Suppressor macrophage treated with lipopolysaccharide for 4 hours (primary cell): ENCODE data around the gene KRT81.
A peak's percentile ranks its signal among the peaks of the same experiment; 100 is the strongest.

Experiments
- DNase-seq: peaks from one replicate; pipeline ENCODE4 v3.0.0-alpha.2; 2020

The KRT81 gene

GRCh38 chr12:52291267-52291935 lies at the start of gene KRT81:
TSS of gene KRT81 (minus strand) at chr12:52291534. CDS start at chr12:52291465, 69 bp downstream.
- no peak for DNase-seq

GRCh38 chr12:52338241-52338960 lies 47.1 kb upstream of the KRT81 start:
- no peak for DNase-seq

- no peak for DNase-seq
Observed at GRCh38 chr12:52337054-52337453, 45.7 kb upstream of the KRT81 start.

GRCh38 chr12:52336641-52337040 lies 45.3 kb upstream of the KRT81 start:
- DNase-seq, result no peak

GRCh38 chr12:52335598-52336262 lies 44.4 kb upstream of the KRT81 start:
- no peak for DNase-seq

- DNase-seq, result no peak
Observed at GRCh38 chr12:52334185-52334584, 42.9 kb upstream of the KRT81 start.

GRCh38 chr12:52333321-52333720 lies 42.0 kb upstream of the KRT81 start:
- DNase-seq, result no peak

GRCh38 chr12:52332381-52332780 lies 41.0 kb upstream of the KRT81 start:
- DNase-seq, result no peak

GRCh38 chr12:52331833-52332232 lies 40.5 kb upstream of the KRT81 start:
- no peak for DNase-seq

- DNase-seq, result no peak
Observed at GRCh38 chr12:52331039-52331438, 39.7 kb upstream of the KRT81 start.

- no peak for DNase-seq
Observed at GRCh38 chr12:52327830-52328500, 36.6 kb upstream of the KRT81 start.

- DNase-seq, result peak; percentile 87
Observed at GRCh38 chr12:52327052-52327829, 35.9 kb upstream of the KRT81 start.

- DNase-seq, result no peak
Observed at GRCh38 chr12:52324153-52324444, 32.8 kb upstream of the KRT81 start.

GRCh38 chr12:52323416-52324152 lies 32.2 kb upstream of the KRT81 start:
- no peak for DNase-seq

GRCh38 chr12:52323001-52323400 lies 31.7 kb upstream of the KRT81 start:
- no peak for DNase-seq

- DNase-seq, result no peak
Observed at GRCh38 chr12:52322069-52322468, 30.7 kb upstream of the KRT81 start.

- no peak for DNase-seq
Observed at GRCh38 chr12:52321418-52321817, 30.1 kb upstream of the KRT81 start.

- DNase-seq, result no peak
Observed at GRCh38 chr12:52320784-52321400, 29.6 kb upstream of the KRT81 start, which contains the start of gene KRT83. TSS of gene KRT83 (minus strand) at chr12:52321398. CDS start at chr12:52321335, 63 bp downstream.

- DNase-seq, result no peak
Observed at GRCh38 chr12:52319097-52319496, 27.8 kb upstream of the KRT81 start.

GRCh38 chr12:52318241-52318990 lies 27.1 kb upstream of the KRT81 start:
- DNase-seq, result no peak
